ENCODE data around the gene CCND2.

GRCh38 chr12:4275016-4275869 lies 1.7 kb downstream of the CCND2 start:
- TF ChIP-seq CTCF (IDR thresholded peaks at IDR 0.05), result no peak
- TF ChIP-seq POLR2A (IDR thresholded peaks at IDR 0.05), result no peak
- TF ChIP-seq POLR2AphosphoS5 (IDR thresholded peaks at IDR 0.05), result no peak
- no peak for TF ChIP-seq EP300 (IDR thresholded peaks at IDR 0.05)
